Osteoblast (primary cell): Measurements from ENCODE around the gene NFATC4. TPM values are rescaled to one million over a fixed set of nuclear protein-coding genes. Genes with fewer than 3 reads are reported as not detected.

Experiments used
- DNase-seq: peaks from one replicate; pipeline ENCODE4 v3.0.0; 2011; ENCODE audit warnings: low spot score, mixed read lengths; ENCODE audit not compliant: insufficient read length; ENCODE audit errors: missing footprints
- H2AFZ ChIP-seq: 2 replicates; pipeline ENCODE4 v1.6.0; 2011; ENCODE audit warnings: mild to moderate bottlenecking, low read length
- H3K27ac ChIP-seq: 2 replicates; pipeline ENCODE4 v1.5.1; 2011; ENCODE audit warnings: mild to moderate bottlenecking, low read depth, low read length, moderate library complexity
- H3K27me3 ChIP-seq: 2 replicates; pipeline ENCODE4 v1.6.0; 2012; ENCODE audit warnings: mild to moderate bottlenecking, control low read depth, inconsistent platforms, low read length, moderate library complexity; ENCODE audit not compliant: insufficient read depth
- H3K36me3 ChIP-seq: 2 replicates; pipeline ENCODE4 v1.5.1; 2011; ENCODE audit warnings: mild to moderate bottlenecking, low read length, control low read depth, moderate library complexity; ENCODE audit not compliant: insufficient read depth
- H3K4me1 ChIP-seq: 2 replicates; pipeline ENCODE4 v1.5.1; 2011; ENCODE audit warnings: mild to moderate bottlenecking, low read length, control low read depth, moderate library complexity; ENCODE audit not compliant: insufficient read depth
- H3K4me2 ChIP-seq: 2 replicates; pipeline ENCODE4 v1.6.0; 2011; ENCODE audit warnings: mild to moderate bottlenecking, low read length; ENCODE audit not compliant: insufficient read depth
- H3K4me3 ChIP-seq: fragments of 200-600 bp; sonication (generic); 3 replicates; pipeline ENCODE4 v1.5.1; 2012; ENCODE audit warnings: mild to moderate bottlenecking, low read length, inconsistent platforms; ENCODE audit not compliant: insufficient read depth
- H3K79me2 ChIP-seq: 2 replicates; pipeline ENCODE4 v1.6.0; 2012; ENCODE audit warnings: mild to moderate bottlenecking, low read length, control low read depth, inconsistent platforms; ENCODE audit not compliant: insufficient read depth
- H3K9me3 ChIP-seq: 2 replicates; pipeline ENCODE4 v1.5.1; 2011; ENCODE audit warnings: low read depth, low read length, control low read depth
- H4K20me1 ChIP-seq: 2 replicates; pipeline ENCODE4 v1.6.0; 2012; ENCODE audit warnings: mild to moderate bottlenecking, low read length, control low read depth; ENCODE audit not compliant: insufficient read depth
- small RNA-seq: library from RNA; depleted of rRNA; stranded (forward); fragments of <200 nt; gene quantifications from one replicate; pipeline ENCODE3, GENCODE V24; 2012
- total RNA-seq: library from RNA; depleted of rRNA; stranded (reverse); fragments of >200 nt; gene quantifications from 2 replicates; pipeline ENCODE4 v1.2.3, GENCODE V29; 2012
- TF ChIP-seq, protein P1 (sequence below): IDR thresholded peaks from 2 replicates; pipeline ENCODE4 v1.5.1; 2011; ENCODE audit warnings: mild to moderate bottlenecking, low read depth, low read length, moderate library complexity; ENCODE audit errors: extremely low read depth

NFATC4 gene
- total RNA-seq, 1 donor = 107 TPM

DNA sequence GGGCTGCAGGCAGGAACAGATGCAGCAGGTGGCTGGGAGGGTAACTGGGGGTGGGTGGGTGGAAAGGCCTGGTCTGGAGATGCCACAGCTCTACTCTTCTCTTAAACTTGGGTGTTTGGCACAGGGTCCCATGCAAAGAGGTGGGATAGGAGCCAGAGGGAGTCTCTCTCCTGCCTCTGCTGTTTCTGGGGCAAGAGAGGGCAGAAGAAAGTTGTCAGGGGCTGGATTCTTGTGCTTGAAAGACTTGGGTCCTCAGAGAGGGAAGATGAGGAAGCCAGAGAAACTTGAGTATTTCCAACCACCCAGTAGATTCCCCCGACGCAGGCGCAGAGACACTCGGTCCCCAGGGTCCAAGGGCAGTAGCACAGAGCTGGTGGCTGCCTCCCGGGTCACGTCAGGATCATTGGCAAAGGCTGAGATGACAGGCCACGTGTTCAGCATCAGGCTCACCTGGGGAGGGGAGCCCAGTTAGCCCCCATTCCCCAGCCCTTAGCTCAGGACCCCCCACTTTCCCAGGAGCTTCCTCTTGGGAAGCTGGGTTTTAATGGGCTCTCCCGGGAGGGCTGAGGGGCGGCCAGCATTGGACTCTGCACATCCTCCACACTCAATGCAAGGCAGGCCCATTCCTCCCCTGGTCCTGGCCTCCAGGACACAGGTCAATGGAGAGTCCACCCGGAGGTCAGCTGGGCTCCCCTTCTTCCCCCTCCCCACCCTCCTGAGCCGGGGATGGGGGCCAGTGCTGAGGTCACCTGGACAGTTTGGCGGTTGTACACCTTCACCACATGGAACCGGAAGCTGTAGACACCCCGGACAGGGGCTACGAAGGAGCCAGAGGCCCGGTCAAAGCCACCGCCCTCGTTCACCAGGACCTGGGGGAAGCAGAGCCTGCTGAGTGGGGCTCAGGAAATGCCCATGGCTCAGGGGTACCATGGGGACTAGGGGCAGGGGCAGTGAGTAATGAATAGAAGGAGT, 59.8 kb downstream of the NFATC4 start:
- Histone ChIP-seq H3K4me3 (no peak overlapping the region), H2AFZ (no peak overlapping the region), H3K4me2 (no peak overlapping the region), H3K79me2 (peaks cover 27% of the 10 kb centered on the region), H3K4me1 (peaks cover 40% of the 10 kb centered on the region), H3K27me3 (no peaks in the 10 kb centered on the region), H3K36me3 (peaks cover 9% of the 10 kb centered on the region), H3K27ac (no peak overlapping the region), H3K9me3 (no peaks in the 10 kb centered on the region), H4K20me1 (peaks cover 17% of the 10 kb centered on the region)
- DNase-seq = no peak
- TF ChIP-seq, protein P1, sequence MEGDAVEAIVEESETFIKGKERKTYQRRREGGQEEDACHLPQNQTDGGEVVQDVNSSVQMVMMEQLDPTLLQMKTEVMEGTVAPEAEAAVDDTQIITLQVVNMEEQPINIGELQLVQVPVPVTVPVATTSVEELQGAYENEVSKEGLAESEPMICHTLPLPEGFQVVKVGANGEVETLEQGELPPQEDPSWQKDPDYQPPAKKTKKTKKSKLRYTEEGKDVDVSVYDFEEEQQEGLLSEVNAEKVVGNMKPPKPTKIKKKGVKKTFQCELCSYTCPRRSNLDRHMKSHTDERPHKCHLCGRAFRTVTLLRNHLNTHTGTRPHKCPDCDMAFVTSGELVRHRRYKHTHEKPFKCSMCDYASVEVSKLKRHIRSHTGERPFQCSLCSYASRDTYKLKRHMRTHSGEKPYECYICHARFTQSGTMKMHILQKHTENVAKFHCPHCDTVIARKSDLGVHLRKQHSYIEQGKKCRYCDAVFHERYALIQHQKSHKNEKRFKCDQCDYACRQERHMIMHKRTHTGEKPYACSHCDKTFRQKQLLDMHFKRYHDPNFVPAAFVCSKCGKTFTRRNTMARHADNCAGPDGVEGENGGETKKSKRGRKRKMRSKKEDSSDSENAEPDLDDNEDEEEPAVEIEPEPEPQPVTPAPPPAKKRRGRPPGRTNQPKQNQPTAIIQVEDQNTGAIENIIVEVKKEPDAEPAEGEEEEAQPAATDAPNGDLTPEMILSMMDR = no peak

DNA sequence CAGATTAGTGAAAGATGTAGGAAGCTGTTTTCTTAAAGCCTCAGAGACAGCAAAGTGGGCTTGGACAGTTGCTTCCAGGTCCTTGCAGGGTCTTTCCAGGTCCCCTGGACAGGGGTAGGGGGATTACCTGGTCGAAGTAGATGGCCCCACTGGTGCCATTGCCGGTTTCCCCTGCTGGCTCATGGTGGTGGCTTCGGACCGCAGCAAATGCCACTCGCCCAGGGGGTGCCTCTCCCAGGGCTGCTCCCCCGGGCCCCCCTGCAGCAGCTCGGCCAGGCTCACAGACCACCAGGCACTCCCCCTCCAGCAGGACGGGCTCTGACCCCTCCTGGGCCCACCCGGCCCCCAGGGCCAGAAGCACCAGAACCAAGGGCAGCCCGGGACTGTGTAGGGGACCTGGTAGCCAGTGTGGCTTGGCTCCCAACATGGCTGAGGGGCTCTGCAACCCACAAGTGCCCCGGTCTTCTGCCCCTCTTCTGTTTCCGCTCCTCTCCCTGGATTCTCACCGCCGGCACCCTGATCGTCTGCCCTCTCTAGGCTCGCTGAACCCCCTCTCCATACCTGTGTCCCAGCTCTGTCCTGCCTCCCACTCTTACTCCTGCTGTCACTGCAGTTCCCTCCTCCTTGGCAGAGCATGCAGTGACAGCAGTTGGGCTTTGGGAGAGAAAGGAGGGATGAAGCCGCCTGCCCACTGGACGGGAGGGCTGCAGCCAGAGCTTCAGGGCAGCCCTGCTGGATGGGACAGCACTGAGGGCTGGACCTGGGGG, 60.8 kb downstream of the NFATC4 start:
- Histone ChIP-seq H3K4me1 (peaks cover 45% of the 10 kb centered on the region), H3K27me3 (no peaks in the 10 kb centered on the region), H3K4me3 (peak overlapping the region; percentile 87), H3K36me3 (peaks cover 18% of the 10 kb centered on the region), H3K27ac (peak overlapping the region; percentile 95), H3K79me2 (peaks cover 33% of the 10 kb centered on the region), H4K20me1 (peaks cover 21% of the 10 kb centered on the region), H3K4me2 (peak overlapping the region; percentile 74), H2AFZ (no peak overlapping the region), H3K9me3 (no peaks in the 10 kb centered on the region)
- TF ChIP-seq, protein P1 = no peak
- no peak for DNase-seq

Small RNAs within 50 kb of the gene (small RNA-seq; reads per million reads assigned to genes)
- gene RF00026 = not detected

Other genes with a start within 250 kb of the NFATC4 start
- 0.29 and 0.72 TPM in 2 replicates for gene FITM1, start 237.5 kb upstream of the NFATC4 start, total RNA-seq
- gene PSME1, start 232.0 kb upstream of the NFATC4 start, total RNA-seq = 95.5 and 111 TPM in 2 replicates
- gene EMC9, start 226.6 kb upstream of the NFATC4 start, total RNA-seq = 6.9 and 9.1 TPM in 2 replicates
- gene PSME2, start 221.6 kb upstream of the NFATC4 start, total RNA-seq = 47.7 and 55.7 TPM in 2 replicates
- 43.9 and 49.6 TPM in 2 replicates for gene RNF31, start 220.7 kb upstream of the NFATC4 start, total RNA-seq
- gene IRF9, start 206.9 kb upstream of the NFATC4 start, total RNA-seq = 102 and 117 TPM in 2 replicates
- gene REC8, start 196.1 kb upstream of the NFATC4 start, total RNA-seq = 3.3 and 3.5 TPM in 2 replicates
- gene IPO4, start 179.4 kb upstream of the NFATC4 start, total RNA-seq = 38.9 and 47.0 TPM in 2 replicates
- 78.2 and 84.3 TPM in 2 replicates for gene TM9SF1, start 172.7 kb upstream of the NFATC4 start, total RNA-seq
- gene TSSK4, start 162.5 kb upstream of the NFATC4 start, total RNA-seq = 0.36 TPM in 1 of 2 replicates, not detected in the other
- gene CHMP4A, start 154.7 kb upstream of the NFATC4 start, total RNA-seq = 19.2 TPM in 2 replicates
- gene MDP1, start 152.1 kb upstream of the NFATC4 start, total RNA-seq = 14.1 and 14.8 TPM in 2 replicates
- gene NEDD8, start 135.8 kb upstream of the NFATC4 start, total RNA-seq = 56.3 and 69.1 TPM in 2 replicates
- 70.7 and 86.5 TPM in 2 replicates for gene GMPR2, start 135.3 kb upstream of the NFATC4 start, total RNA-seq
- gene TINF2, start 125.6 kb upstream of the NFATC4 start, total RNA-seq = 62.6 and 63.4 TPM in 2 replicates
- gene TGM1, start 105.0 kb upstream of the NFATC4 start, total RNA-seq = 0.36 and 1.2 TPM in 2 replicates
- gene RABGGTA, start 96.6 kb upstream of the NFATC4 start, total RNA-seq = 28.9 and 34.0 TPM in 2 replicates
- gene DHRS1, start 68.4 kb upstream of the NFATC4 start, total RNA-seq = 9.8 and 13.6 TPM in 2 replicates
- gene NOP9, start 68.3 kb upstream of the NFATC4 start, total RNA-seq = 17.4 and 21.0 TPM in 2 replicates
- 0.36 and 0.59 TPM in 2 replicates for gene CIDEB, start 60.2 kb upstream of the NFATC4 start, total RNA-seq
- 4.7 and 5.1 TPM in 2 replicates for gene LTB4R2, start 58.0 kb upstream of the NFATC4 start, total RNA-seq
- gene LTB4R, start 56.7 kb upstream of the NFATC4 start, total RNA-seq = 1.2 and 1.8 TPM in 2 replicates
- gene ADCY4, start 33.1 kb upstream of the NFATC4 start, total RNA-seq = 17.7 and 18.8 TPM in 2 replicates
- gene RIPK3, start 28.2 kb upstream of the NFATC4 start, total RNA-seq = 9.1 and 11.9 TPM in 2 replicates
- 7.2 and 9.1 TPM in 2 replicates for gene NYNRIN, start 30.8 kb downstream of the NFATC4 start, total RNA-seq
- 3.5 and 4.0 TPM in 2 replicates for gene CBLN3, start 61.5 kb downstream of the NFATC4 start, total RNA-seq
- gene KHNYN, start 61.8 kb downstream of the NFATC4 start, total RNA-seq = 58.6 and 62.5 TPM in 2 replicates
- 11.6 and 13.0 TPM in 2 replicates for gene SDR39U1, start 74.6 kb downstream of the NFATC4 start, total RNA-seq
- not detected in 2 replicates for gene CMA1, start 140.1 kb downstream of the NFATC4 start, total RNA-seq
- gene CTSG, start 208.1 kb downstream of the NFATC4 start, total RNA-seq = not detected in 2 replicates
- gene GZMH, start 241.5 kb downstream of the NFATC4 start, total RNA-seq = not detected in 2 replicates